HEK293T (cell line): ENCODE results near the gene KCNQ1OT1.

Source experiments
- BHLHE40 ChIP-seq: fragments of 450-650 bp; IDR thresholded peaks from 2 replicates; pipeline ENCODE4 v1.6.1; 2016; ENCODE audit warnings: mild to moderate bottlenecking, moderate library complexity, borderline replicate concordance
- CTBP1 ChIP-seq: fragments of 450-650 bp; IDR thresholded peaks from 2 replicates; pipeline ENCODE4 v1.6.1; 2016; ENCODE audit warnings: borderline replicate concordance
- ELF4 ChIP-seq: fragments of 450-650 bp; IDR thresholded peaks from 2 replicates; pipeline ENCODE4 v1.6.1; 2017; ENCODE audit warnings: antibody characterized with exemption
- FOXA1 ChIP-seq: fragments of 450-650 bp; IDR thresholded peaks from 2 replicates; pipeline ENCODE4 v1.6.1; 2016; ENCODE audit warnings: mild to moderate bottlenecking
- FOXK2 ChIP-seq: fragments of 450-650 bp; IDR thresholded peaks from 2 replicates; pipeline ENCODE4 v1.6.1; 2016; ENCODE audit warnings: mild to moderate bottlenecking
- FOXM1 ChIP-seq: fragments of 450-650 bp; IDR thresholded peaks from 2 replicates; pipeline ENCODE4 v1.6.1; 2017; ENCODE audit warnings: mild to moderate bottlenecking, borderline replicate concordance
- HDGF ChIP-seq: fragments of 450-650 bp; IDR thresholded peaks from 2 replicates; pipeline ENCODE4 v1.6.1; 2017; ENCODE audit warnings: antibody characterized with exemption, borderline replicate concordance
- LEF1 ChIP-seq: fragments of 450-650 bp; IDR thresholded peaks from 2 replicates; pipeline ENCODE4 v1.6.1; 2017; ENCODE audit warnings: mild to moderate bottlenecking, borderline replicate concordance
- NFRKB ChIP-seq: fragments of 450-650 bp; IDR thresholded peaks from 2 replicates; pipeline ENCODE4 v1.6.1; 2016; ENCODE audit warnings: mild to moderate bottlenecking, moderate library complexity
- SUZ12 ChIP-seq: fragments of 450-650 bp; IDR thresholded peaks from 2 replicates; pipeline ENCODE4 v1.6.1; 2016; ENCODE audit warnings: mild to moderate bottlenecking
- TARDBP ChIP-seq: fragments of 450-650 bp; IDR thresholded peaks from 2 replicates; pipeline ENCODE4 v1.6.1; 2016
- TF ChIP-seq, protein P1 (sequence below): fragments of 450-650 bp; IDR thresholded peaks from 2 replicates; pipeline ENCODE4 v1.6.1; 2016

DNA sequence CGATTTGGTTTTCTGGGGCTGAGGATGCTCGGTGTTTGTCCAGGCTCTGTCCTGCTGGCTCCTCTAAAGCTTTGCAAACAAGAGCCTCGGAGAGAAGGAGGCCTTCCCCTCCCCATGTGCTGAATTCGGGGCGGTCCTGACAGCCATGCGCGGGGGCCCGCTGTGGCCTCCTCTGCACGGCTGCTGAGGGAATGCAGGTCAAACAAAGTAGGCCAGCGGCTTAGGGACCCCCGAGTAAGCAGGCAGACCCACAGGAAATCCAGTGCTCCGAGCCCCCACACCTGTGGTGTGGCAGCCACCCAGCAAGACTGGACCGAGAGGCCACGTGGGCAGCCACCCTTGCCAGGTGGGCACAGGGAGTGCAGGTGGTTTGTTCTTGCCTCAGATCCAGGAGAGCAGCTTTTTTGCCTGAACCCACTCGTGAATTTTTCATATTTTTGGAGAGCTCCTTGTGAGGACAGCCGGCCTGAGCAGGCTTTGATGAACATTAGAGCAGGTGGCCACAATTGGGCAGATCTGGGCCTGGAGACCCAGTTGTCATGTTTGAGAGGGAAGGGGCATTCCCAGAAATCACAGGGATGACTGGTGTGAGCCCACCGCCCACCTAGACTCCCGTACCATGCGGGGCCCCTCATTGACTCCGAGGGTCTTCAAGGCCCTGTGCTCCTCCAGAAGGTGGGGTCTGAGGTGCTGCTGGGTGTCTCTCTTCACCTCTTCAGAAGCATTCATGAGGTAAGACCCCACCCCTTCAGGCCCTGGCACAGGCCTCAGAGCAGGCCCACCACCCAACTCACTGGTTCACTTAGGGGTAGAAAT lies 43.0 kb upstream of the KCNQ1OT1 start:
- TF ChIP-seq ELF4, result no peak
- no peak for TF ChIP-seq HDGF
- no peak for TF ChIP-seq TARDBP
- no peak for TF ChIP-seq FOXA1
- no peak for TF ChIP-seq BHLHE40
- TF ChIP-seq, protein P1, sequence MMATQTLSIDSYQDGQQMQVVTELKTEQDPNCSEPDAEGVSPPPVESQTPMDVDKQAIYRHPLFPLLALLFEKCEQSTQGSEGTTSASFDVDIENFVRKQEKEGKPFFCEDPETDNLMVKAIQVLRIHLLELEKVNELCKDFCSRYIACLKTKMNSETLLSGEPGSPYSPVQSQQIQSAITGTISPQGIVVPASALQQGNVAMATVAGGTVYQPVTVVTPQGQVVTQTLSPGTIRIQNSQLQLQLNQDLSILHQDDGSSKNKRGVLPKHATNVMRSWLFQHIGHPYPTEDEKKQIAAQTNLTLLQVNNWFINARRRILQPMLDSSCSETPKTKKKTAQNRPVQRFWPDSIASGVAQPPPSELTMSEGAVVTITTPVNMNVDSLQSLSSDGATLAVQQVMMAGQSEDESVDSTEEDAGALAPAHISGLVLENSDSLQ, result no peak
- no peak for TF ChIP-seq SUZ12
- TF ChIP-seq CTBP1, result no peak
- TF ChIP-seq FOXM1, result no peak
- TF ChIP-seq NFRKB, result no peak
- TF ChIP-seq FOXK2, result no peak
- TF ChIP-seq LEF1, result no peak
